ENCODE measurements around the gene HMGCLL1. TPM values are rescaled to one million over a fixed set of nuclear protein-coding genes. Genes with fewer than 3 reads are reported as not detected.

The HMGCLL1 gene
- total RNA-seq, 2 donors from 2014 or later: not detected

GRCh38 chr6:55566036-55566710 lies 12.8 kb downstream of the HMGCLL1 start:
- Mint-ChIP-seq H3K27me3 (no peaks in the 10 kb centered on the region), H3K27ac (no peak overlapping the region), H3K4me1 (ENCODE audit: low read depth in 2 of 2) (no peaks in the 10 kb centered on the region), H3K9me3 (peaks cover 5% of the 10 kb centered on the region), H3K4me3 (no peak overlapping the region), H3K36me3 (peaks cover 6% of the 10 kb centered on the region)
- ATAC-seq: no peak
- no peak for DNase-seq (ENCODE audit: low spot score)

- no peaks in the 10 kb centered on the region for H3K4me1 Mint-ChIP-seq (ENCODE audit: low read depth in 2 of 2)
- no peak for DNase-seq (ENCODE audit: low spot score)
- no peak overlapping the region for H3K4me3 Mint-ChIP-seq
- H3K27me3 Mint-ChIP-seq: no peaks in the 10 kb centered on the region
- H3K27ac Mint-ChIP-seq: no peak overlapping the region
- no peak for ATAC-seq
- H3K9me3 Mint-ChIP-seq: peaks cover 6% of the 10 kb centered on the region
- no peaks in the 10 kb centered on the region for H3K36me3 Mint-ChIP-seq
Measured at GRCh38 chr6:55562318-55562717, 16.7 kb downstream of the HMGCLL1 start.

GRCh38 chr6:55560290-55560885 lies 18.6 kb downstream of the HMGCLL1 start:
- H3K27me3 Mint-ChIP-seq: no peaks in the 10 kb centered on the region
- DNase-seq (ENCODE audit: low spot score) (no peak), ATAC-seq (no peak)
- H3K36me3 Mint-ChIP-seq: no peaks in the 10 kb centered on the region
- H3K4me3 Mint-ChIP-seq: no peak overlapping the region
- peaks cover 6% of the 10 kb centered on the region for H3K9me3 Mint-ChIP-seq
- H3K27ac Mint-ChIP-seq: no peak overlapping the region
- no peaks in the 10 kb centered on the region for H3K4me1 Mint-ChIP-seq (ENCODE audit: low read depth in 2 of 2)

GRCh38 chr6:55557146-55557545 lies 21.8 kb downstream of the HMGCLL1 start:
- DNase-seq (ENCODE audit: low spot score) (no peak), ATAC-seq (no peak)
- H3K4me3 Mint-ChIP-seq: no peak overlapping the region
- H3K9me3 Mint-ChIP-seq: peaks cover 6% of the 10 kb centered on the region
- no peak overlapping the region for H3K27ac Mint-ChIP-seq
- H3K4me1 Mint-ChIP-seq (ENCODE audit: low read depth in 2 of 2): no peaks in the 10 kb centered on the region
- no peaks in the 10 kb centered on the region for H3K27me3 Mint-ChIP-seq
- H3K36me3 Mint-ChIP-seq: no peaks in the 10 kb centered on the region

GRCh38 chr6:55545791-55546190 lies 33.2 kb downstream of the HMGCLL1 start:
- H3K27ac Mint-ChIP-seq: no peak overlapping the region
- DNase-seq (ENCODE audit: low spot score): no peak
- ATAC-seq: no peak
- H3K9me3 Mint-ChIP-seq: no peaks in the 10 kb centered on the region
- no peaks in the 10 kb centered on the region for H3K36me3 Mint-ChIP-seq
- no peak overlapping the region for H3K4me3 Mint-ChIP-seq
- no peaks in the 10 kb centered on the region for H3K4me1 Mint-ChIP-seq (ENCODE audit: low read depth in 2 of 2)
- H3K27me3 Mint-ChIP-seq: no peaks in the 10 kb centered on the region

- Mint-ChIP-seq H3K36me3 (no peaks in the 10 kb centered on the region), H3K4me3 (no peak overlapping the region), H3K27me3 (no peaks in the 10 kb centered on the region), H3K9me3 (peaks cover 6% of the 10 kb centered on the region), H3K4me1 (ENCODE audit: low read depth in 2 of 2) (no peaks in the 10 kb centered on the region), H3K27ac (no peak overlapping the region)
- no peak for ATAC-seq
- DNase-seq (ENCODE audit: low spot score): no peak
Measured at GRCh38 chr6:55543633-55544309, 35.2 kb downstream of the HMGCLL1 start.

- DNase-seq (ENCODE audit: low spot score) (no peak), ATAC-seq (no peak)
- Mint-ChIP-seq H3K9me3 (peaks cover 6% of the 10 kb centered on the region), H3K4me3 (no peak overlapping the region), H3K4me1 (ENCODE audit: low read depth in 2 of 2) (no peaks in the 10 kb centered on the region), H3K27me3 (no peaks in the 10 kb centered on the region), H3K27ac (no peak overlapping the region), H3K36me3 (no peaks in the 10 kb centered on the region)
Measured at GRCh38 chr6:55541024-55541423, 38.0 kb downstream of the HMGCLL1 start.

- H3K4me3 Mint-ChIP-seq: no peak overlapping the region
- no peak overlapping the region for H3K27ac Mint-ChIP-seq
- no peak for DNase-seq (ENCODE audit: low spot score)
- peaks cover 6% of the 10 kb centered on the region for H3K9me3 Mint-ChIP-seq
- H3K4me1 Mint-ChIP-seq (ENCODE audit: low read depth in 2 of 2): no peaks in the 10 kb centered on the region
- H3K36me3 Mint-ChIP-seq: no peaks in the 10 kb centered on the region
- H3K27me3 Mint-ChIP-seq: no peaks in the 10 kb centered on the region
- ATAC-seq: no peak
Measured at GRCh38 chr6:55536391-55536956, 42.5 kb downstream of the HMGCLL1 start.

GRCh38 chr6:55531496-55531895 lies 47.5 kb downstream of the HMGCLL1 start:
- H3K4me3 Mint-ChIP-seq: no peak overlapping the region
- no peak for DNase-seq (ENCODE audit: low spot score)
- no peaks in the 10 kb centered on the region for H3K4me1 Mint-ChIP-seq (ENCODE audit: low read depth in 2 of 2)
- ATAC-seq: no peak
- no peaks in the 10 kb centered on the region for H3K9me3 Mint-ChIP-seq
- no peak overlapping the region for H3K27ac Mint-ChIP-seq
- H3K36me3 Mint-ChIP-seq: no peaks in the 10 kb centered on the region
- H3K27me3 Mint-ChIP-seq: no peaks in the 10 kb centered on the region

GRCh38 chr6:55530931-55531330 lies 48.1 kb downstream of the HMGCLL1 start:
- Mint-ChIP-seq H3K4me1 (ENCODE audit: low read depth in 2 of 2) (no peaks in the 10 kb centered on the region), H3K9me3 (peaks cover 3% of the 10 kb centered on the region), H3K27ac (no peak overlapping the region), H3K36me3 (no peaks in the 10 kb centered on the region), H3K27me3 (no peaks in the 10 kb centered on the region), H3K4me3 (no peak overlapping the region)
- ATAC-seq (no peak), DNase-seq (ENCODE audit: low spot score) (no peak)

GRCh38 chr6:55528624-55529023 lies 50.4 kb downstream of the HMGCLL1 start:
- Mint-ChIP-seq H3K27me3 (no peaks in the 10 kb centered on the region), H3K4me1 (ENCODE audit: low read depth in 2 of 2) (no peaks in the 10 kb centered on the region), H3K9me3 (peaks cover 6% of the 10 kb centered on the region), H3K36me3 (no peaks in the 10 kb centered on the region), H3K27ac (no peak overlapping the region), H3K4me3 (no peak overlapping the region)
- DNase-seq (ENCODE audit: low spot score) (no peak), ATAC-seq (no peak)

- ATAC-seq: no peak
- Mint-ChIP-seq H3K27me3 (no peaks in the 10 kb centered on the region), H3K4me1 (ENCODE audit: low read depth in 2 of 2) (no peaks in the 10 kb centered on the region), H3K9me3 (peaks cover 6% of the 10 kb centered on the region), H3K36me3 (no peaks in the 10 kb centered on the region), H3K27ac (no peak overlapping the region), H3K4me3 (no peak overlapping the region)
- no peak for DNase-seq (ENCODE audit: low spot score)
Measured at GRCh38 chr6:55524441-55524840, 54.6 kb downstream of the HMGCLL1 start.

GRCh38 chr6:55518529-55519060 lies 60.4 kb downstream of the HMGCLL1 start:
- Mint-ChIP-seq H3K4me1 (ENCODE audit: low read depth in 2 of 2) (no peaks in the 10 kb centered on the region), H3K9me3 (peaks cover 8% of the 10 kb centered on the region), H3K27ac (no peak overlapping the region), H3K36me3 (no peaks in the 10 kb centered on the region), H3K4me3 (no peak overlapping the region), H3K27me3 (no peaks in the 10 kb centered on the region)
- ATAC-seq: no peak
- no peak for DNase-seq (ENCODE audit: low spot score)

GRCh38 chr6:55516736-55517135 lies 62.3 kb downstream of the HMGCLL1 start:
- Mint-ChIP-seq H3K27ac (no peak overlapping the region), H3K27me3 (no peaks in the 10 kb centered on the region), H3K36me3 (no peaks in the 10 kb centered on the region), H3K9me3 (peaks cover 11% of the 10 kb centered on the region), H3K4me1 (ENCODE audit: low read depth in 2 of 2) (no peaks in the 10 kb centered on the region), H3K4me3 (no peak overlapping the region)
- no peak for DNase-seq (ENCODE audit: low spot score)
- ATAC-seq: no peak

Measured in natural killer cell treated with Interleukin-12 subunit alpha and Interleukin-12 subunit beta and Interleukin-15 and Interleukin-18, amount 100 ng/mL, for 72 hours (primary cell).